ENCODE measurements around the gene EIF2S2.
A peak's percentile ranks its signal among the peaks of the same experiment; 100 is the strongest.

The EIF2S2 gene

DNA sequence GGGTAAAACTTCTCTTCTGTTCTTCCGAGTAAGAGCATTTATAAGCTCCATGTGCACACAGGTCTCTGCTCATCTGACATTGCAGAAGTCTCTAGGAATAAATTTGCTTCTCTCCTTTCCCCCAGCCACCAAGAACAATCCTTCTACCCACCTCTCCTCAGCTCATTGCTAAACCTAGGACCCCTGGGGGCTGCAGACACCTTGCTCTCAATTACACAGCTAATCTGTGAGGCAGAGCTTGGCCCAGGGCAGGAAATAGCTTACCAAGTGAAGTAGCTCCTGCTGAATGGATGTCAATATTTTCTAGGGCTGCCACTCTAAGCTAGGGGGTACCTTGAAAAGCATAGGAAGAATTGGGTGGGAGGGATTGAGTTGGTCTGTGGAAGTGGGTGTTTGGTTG, 44.0 kb downstream of the EIF2S2 start:
- DNase-seq (ENCODE audit: low read depth, low spot score), result no peak
- no peak overlapping the region for H3K27ac ChIP-seq

GRCh38 chr20:34066476-34067090, 45.5 kb downstream of the EIF2S2 start:
- DNase-seq (ENCODE audit: low read depth, low spot score), result no peak
- H3K27ac ChIP-seq, result peak overlapping the region; percentile 57

DNA sequence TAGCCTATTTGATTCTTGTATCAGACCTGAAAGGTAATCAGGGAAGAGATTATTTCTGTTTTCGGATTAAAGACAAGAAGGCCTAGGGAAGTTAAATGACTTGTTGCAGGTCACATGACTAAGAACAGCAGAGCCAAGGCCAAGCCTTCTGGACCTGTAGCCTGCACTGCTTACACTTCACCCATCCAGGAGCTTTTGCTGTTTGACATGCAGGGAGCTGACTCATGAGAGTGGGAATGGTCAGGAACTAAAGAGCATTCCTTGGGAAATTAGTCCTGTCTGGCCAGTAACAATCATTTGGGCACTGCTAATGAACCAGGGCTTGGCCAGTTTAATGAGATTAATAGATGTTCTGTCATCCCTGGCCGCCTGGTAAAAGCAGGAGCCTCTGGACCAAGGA, 46.8 kb downstream of the EIF2S2 start:
- peak overlapping the region; percentile 57 for H3K27ac ChIP-seq
- no peak for DNase-seq (ENCODE audit: low read depth, low spot score)

DNA sequence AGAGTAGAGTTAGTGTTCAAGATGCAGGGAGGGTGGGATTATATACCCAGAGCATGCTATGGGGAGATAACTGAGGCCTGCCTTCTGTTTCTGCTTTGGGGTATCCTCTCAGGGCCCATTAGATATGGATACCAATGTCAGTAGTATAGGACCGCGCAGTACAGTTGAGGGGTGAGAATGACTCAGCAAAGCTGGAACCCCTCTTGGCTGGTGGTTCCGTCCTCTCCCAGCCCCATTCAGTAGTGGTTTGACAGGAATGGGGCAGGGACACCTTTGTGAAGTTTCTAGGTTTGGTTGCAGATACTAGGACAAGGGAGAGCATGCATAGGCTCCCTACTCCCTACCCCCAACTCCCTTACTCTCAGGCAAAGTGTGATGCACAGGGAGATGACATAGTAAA, 47.8 kb downstream of the EIF2S2 start:
- no peak overlapping the region for H3K27ac ChIP-seq

DNA sequence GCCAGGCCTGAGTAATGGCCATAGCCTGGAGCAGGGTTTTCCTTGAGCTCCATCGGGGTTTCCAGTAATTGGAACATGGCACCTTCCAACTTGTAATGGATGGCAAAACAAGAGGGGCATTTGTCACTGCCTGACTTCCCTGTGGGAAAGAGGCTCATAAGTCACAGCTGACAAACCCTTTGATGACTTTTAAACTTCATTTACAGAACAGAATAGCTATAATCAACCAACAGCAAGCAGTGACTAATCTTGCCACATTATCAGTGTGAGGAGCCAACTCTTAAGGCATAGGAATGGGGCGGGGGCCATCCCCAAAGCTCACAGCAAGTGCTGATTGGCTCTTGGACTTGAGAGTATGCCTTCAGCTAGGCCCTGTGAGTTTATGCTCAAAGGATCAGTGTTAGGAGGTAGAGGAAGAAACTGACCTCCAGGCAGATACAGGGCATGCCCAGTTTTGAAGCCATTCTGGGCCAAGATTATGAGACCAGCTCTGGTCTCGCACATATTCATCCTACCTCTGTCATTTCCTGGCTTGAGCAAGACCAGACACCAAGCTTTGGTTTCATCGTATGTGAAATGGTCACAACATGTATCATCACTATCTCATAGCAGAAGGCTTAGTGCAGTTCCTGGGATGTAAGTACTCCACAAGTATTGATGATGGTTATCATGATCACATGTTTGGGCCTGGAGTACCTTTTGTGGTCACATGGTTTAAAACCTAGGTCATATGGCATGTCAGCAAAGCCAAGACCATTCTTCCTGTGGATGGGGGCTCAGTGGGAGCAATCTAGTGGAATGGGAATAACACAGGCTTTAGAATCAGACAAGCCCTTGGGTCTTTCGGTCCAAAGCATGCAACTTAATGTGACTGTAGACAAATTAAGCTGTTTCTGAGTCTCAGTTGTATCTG, 49.2 kb downstream of the EIF2S2 start:
- H3K27ac ChIP-seq, result peak overlapping the region; percentile 88
- peak; percentile 57 for DNase-seq (ENCODE audit: low read depth, low spot score)

More for the DNA sequence above, 47.8 kb downstream of the EIF2S2 start:
- DNase-seq (ENCODE audit: low read depth, low spot score), result no peak

DNA sequence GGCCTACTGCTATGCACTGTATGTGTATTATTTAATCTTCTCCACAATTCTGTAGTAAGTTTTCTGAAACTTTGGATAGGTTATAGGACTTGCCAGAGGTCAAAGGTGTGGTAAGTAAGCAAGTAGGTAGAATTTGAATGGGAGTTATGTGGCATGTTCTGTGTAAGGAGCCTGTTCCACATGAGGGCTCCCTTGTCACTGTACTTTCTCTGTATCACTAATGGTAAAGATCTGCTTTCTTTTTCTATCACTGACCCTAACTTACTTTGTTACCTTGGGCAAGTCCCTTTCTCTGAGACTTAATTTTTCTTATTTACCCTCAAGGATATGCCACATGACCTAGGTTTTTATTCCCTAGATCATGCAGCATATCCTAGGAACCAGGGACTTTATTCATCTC, 50.3 kb downstream of the EIF2S2 start:
- no peak for DNase-seq (ENCODE audit: low read depth, low spot score)
- H3K27ac ChIP-seq, result peak overlapping the region; percentile 88

DNA sequence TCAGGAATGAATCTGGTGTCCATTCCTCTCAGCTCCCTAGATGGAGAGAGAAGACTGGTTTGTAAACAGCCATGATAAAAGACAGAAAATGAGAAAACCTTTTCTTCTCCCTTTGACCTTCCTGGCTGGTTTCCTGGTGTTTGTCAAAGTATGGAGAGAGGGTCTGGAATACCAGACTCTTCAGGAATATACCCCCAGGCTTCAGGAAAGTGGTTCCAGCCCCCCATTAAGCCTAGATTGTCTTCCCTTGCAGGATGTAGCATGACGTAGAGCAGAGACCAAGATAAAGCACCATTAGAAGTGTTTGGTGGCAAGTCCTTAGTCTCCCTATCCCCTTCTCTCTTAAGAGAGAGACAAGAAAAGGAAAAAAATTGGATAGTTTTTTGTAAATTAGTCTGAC, 51.1 kb downstream of the EIF2S2 start:
- DNase-seq (ENCODE audit: low read depth, low spot score), result no peak
- H3K27ac ChIP-seq, result peak overlapping the region; percentile 88

- no peak for DNase-seq (ENCODE audit: low read depth, low spot score)
- H3K27ac ChIP-seq, result no peak overlapping the region
Measured at GRCh38 chr20:34058831-34059230, 53.2 kb downstream of the EIF2S2 start.

DNA sequence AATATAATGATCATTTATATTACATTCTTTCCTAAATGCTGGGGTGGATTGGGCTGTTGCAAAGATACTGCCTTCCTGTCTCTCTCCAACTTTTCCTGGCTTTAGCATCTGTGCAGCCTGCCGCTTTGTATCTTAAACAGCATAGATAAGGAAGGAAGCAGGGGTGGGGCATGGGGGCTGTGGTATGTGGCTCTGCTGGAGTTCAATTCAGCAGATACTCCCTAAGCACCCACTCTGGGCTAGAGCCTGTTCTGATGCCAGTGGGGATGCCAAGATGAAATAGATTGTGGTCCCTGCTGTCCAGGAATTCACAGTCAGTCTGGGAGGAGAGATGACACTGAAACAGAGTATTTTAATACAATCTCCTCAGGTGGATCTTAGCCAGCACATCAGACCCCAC, 56.8 kb downstream of the EIF2S2 start:
- DNase-seq (ENCODE audit: low read depth, low spot score), result no peak
- no peak overlapping the region for H3K27ac ChIP-seq

DNA sequence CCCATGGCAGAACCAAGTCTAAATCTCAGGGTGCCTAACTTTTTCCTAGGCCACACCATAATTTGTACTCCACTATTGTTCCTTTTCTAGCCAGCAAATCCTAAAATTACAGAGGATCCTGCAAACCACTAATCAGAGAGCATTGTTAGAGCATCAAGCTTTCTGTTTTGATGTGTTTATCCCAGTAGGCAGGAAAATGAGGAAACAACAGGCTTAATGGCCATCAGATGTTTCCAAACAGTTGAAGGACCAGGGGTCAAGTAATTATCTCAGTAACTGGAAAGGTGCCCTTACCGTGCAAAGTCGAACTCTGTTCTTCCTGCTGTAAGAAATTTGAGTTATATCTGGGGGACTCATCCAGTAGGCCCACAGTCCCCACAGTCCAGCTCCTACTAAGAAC, 59.6 kb downstream of the EIF2S2 start:
- no peak for DNase-seq (ENCODE audit: low read depth, low spot score)
- H3K27ac ChIP-seq, result no peak overlapping the region

- no peak for DNase-seq (ENCODE audit: low read depth, low spot score)
Measured at GRCh38 chr20:34049897-34050695, 61.9 kb downstream of the EIF2S2 start.

DNA sequence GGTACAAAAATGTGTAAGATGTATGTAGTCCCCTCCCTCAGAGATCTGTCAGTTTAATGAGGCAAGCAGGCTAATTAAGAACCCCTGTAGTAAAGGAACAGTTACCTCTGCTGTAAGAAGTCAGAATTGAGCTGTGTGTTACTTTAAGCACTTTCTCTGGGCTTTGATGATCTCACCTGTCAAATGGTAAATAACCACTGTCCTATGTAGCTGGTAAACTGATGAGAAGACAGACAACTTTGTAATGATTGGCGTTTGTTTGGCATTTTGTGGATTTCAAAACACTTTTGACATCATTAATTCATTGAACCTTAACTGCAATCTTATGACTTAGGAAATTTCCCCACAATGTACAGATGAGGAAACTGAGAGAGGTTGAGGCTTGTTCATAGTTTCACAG, 62.7 kb downstream of the EIF2S2 start:
- no peak for DNase-seq (ENCODE audit: low read depth, low spot score)
- no peak overlapping the region for H3K27ac ChIP-seq

More at GRCh38 chr20:34049897-34050695, 61.9 kb downstream of the EIF2S2 start:
- no peak overlapping the region for H3K27ac ChIP-seq

DNA sequence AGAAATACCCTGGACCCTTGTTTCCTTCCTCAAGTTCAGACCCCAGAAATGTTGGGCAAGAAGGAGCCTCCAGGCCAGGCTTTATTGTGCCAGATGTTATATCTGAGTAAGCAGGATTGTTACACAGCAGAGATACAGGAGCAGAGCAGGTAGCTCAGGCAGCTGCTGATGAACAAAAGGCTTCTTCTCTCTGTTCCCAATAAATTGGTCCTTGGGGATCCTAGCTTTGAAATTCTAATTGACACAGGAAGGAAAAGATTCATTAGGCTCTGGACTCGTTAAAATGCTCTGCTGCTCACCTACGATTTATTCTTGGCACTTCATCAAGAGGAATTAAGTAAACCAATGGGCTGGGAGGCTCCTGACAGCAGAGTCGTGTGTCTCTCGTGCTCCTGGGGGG, 64.1 kb downstream of the EIF2S2 start:
- no peak overlapping the region for H3K27ac ChIP-seq

DNA sequence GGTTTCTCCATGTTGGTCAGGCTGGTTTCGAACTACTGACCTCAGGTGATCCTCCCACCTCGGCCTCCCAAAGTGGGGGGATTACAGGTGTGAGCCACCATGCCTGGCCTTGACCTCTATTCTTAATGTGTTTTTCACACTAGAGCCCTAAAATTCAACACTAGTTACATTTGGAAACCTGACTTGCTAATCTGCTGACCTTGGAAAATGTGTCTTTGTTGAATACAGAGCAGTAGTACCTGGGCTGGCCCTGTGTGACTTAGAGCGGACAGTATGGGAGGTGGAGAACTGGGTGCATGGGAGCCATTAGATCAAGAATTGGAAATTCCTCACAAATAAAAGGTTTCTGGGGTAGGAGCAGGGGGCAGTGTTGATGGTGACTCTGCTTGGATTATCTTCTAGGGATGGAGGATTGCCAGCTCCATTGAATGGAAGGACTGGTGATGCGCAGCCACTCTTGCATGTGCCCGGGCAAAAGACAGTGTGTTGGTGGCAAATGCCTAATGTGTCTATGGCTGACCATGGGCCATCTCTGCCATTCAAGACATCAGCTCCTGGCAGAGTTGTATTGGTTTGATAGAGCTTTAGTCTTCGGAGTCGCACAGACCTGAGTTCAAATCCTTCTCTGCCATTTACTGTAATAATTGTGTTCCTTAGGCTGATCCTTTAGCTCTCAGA, 64.9 kb downstream of the EIF2S2 start:
- H3K27ac ChIP-seq, result no peak overlapping the region
- no peak for DNase-seq (ENCODE audit: low read depth, low spot score)

More for the DNA sequence above, 64.1 kb downstream of the EIF2S2 start:
- no peak for DNase-seq (ENCODE audit: low read depth, low spot score)

GRCh38 chr20:34045930-34046725, 65.9 kb downstream of the EIF2S2 start:
- no peak for DNase-seq (ENCODE audit: low read depth, low spot score)
- H3K27ac ChIP-seq, result no peak overlapping the region

DNA sequence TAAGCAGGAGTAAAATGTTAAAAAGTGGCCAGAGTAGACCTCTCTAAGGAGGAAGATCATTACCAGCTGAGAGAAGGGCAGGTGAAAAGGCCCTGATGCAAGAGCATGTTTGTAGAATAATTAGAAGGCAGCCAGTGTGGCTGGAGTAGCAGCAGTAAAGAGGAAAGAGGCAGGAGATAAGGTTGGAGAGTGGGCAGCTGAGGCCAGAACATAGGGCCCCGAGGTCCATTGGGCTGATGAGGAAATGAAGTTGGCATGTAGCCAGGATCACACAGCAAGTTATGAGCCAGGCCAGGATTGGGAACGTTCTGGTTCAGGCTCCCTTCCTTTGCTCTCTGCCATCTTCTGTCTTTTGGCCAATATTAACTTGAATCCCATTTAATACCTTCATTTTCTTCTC, 66.7 kb downstream of the EIF2S2 start:
- DNase-seq (ENCODE audit: low read depth, low spot score), result no peak
- no peak overlapping the region for H3K27ac ChIP-seq

- DNase-seq (ENCODE audit: low read depth, low spot score), result no peak
- no peak overlapping the region for H3K27ac ChIP-seq
Measured at GRCh38 chr20:34043025-34043424, 69.0 kb downstream of the EIF2S2 start.

DNA sequence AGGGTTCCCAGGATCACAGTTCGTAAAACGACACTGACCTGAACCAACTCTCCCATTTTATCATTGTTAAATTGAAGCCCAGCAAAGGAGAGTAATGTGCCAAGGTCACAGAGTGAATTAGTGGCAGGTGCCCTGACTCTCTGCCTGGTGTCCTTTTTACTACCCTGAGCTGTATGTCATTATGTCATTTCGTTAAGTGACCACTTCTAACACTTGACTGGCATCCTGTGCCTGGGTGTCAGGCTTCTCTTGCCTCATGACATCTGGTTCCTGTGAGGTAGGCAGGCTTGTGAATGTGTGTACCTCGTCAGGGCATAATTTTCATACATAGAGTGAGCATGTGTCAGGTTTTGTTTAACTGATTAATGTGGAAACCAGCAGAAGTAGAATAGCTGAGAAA, 69.8 kb downstream of the EIF2S2 start:
- DNase-seq (ENCODE audit: low read depth, low spot score), result no peak
- no peak overlapping the region for H3K27ac ChIP-seq

DNA sequence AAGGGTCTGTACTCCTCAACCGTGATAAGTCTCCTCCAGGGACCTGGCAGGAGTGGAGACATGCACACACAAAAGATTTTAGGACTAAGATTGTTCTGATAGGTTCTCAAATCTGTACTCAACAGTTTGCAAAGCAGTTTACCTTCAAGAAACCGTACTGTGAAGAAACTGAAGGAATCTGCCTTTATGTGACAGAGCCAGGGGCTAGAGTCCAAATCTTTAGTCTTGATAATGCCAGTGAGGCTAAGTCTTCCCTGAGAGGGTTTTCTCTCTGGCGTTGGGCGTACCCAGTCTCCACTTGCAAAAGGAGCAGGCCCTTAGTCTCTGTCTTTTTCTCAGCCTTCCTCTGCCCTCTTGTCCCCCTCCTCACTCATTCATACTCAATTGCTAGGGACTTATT, 70.8 kb downstream of the EIF2S2 start:
- no peak overlapping the region for H3K27ac ChIP-seq
- DNase-seq (ENCODE audit: low read depth, low spot score), result no peak

Data from epithelial cell of prostate (primary cell).